Erythroblast (primary cell): ENCODE data around the gene LARP1.
"Not testable (repeated sequence)": the region's sequence is repeated elsewhere in the genome, so short reads cannot be mapped to it uniquely, and the experiment has no call there.

ENCODE experiments used
- DNase-seq, 2 experiments: peaks; one replicate each; lab custom pipeline; 2025; lab: John Stamatoyannopoulos, UW
- GATA1 ChIP-seq: IDR thresholded peaks from 2 replicates; pipeline ENCODE4 v1.6.1; 2011; ENCODE audit warnings: low read depth, mild to moderate bottlenecking, control low read depth, low read length, moderate library complexity
- POLR2A ChIP-seq: IDR thresholded peaks from 2 replicates; pipeline ENCODE4 v1.6.1; 2011; ENCODE audit warnings: mild to moderate bottlenecking, low read length

The LARP1 gene

DNA sequence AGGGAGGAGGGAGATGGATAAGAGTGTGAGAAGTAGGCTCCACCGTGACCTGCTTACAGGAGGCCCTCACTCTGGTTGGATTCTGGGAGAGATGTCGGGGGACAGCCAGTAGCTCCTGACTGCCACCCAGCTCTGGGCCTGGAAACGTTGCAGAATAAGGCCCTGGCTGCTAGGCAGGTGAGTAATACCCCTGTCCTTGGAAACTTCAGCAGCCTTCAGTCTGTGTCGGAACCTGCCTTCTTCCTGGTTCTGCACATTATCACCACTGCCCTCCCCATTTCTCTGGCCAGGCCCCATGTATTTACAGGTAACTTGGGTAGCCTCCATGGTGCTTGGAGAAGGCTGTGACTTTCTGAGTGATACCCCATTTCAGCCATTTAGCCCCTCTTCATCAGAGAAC is 68.4 kb downstream of the LARP1 start:
- TF ChIP-seq POLR2A, result no peak
- no peak for TF ChIP-seq GATA1
- DNase-seq, result no peak

DNA sequence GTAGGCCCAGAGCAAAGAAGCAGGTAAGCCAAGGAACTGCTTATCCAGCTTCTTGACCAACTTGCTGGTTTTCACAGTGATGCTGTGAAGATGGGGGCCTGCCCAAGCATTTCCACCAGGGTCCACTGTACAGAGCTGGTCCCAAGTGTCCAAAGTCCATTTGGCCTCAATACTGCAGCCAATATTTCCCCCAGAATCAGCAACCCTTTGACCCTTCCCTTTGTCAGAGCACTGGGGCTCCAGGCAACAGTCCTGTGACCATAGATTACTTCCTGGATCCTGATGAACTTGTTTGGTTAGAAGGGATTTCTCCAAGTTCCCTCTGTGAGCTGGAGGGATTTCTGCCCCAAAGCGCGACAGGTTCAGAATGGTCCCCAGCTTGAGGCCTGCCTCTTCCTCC is 68.9 kb downstream of the LARP1 start:
- TF ChIP-seq POLR2A, result no peak
- TF ChIP-seq GATA1, result no peak
- no peak for DNase-seq

DNA sequence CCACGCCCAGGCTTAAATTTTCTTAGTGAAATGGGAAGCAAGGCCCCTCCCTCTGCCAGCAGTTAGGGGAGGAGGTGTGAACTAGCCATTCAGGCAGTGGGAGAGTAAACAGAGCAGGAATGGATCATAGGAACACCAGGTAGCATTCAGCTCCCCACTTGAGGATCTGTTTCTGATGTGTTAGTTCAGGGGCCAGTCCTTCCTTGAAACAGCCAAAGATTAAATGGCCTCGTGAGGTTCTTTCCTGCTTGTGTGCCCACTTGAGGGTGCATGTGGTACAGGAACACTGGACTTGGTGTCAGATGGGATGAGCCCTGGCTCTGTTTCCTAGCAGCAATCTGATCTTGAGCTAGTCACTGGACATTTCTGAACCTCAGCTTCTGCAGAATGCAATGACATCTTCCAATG is 74.0 kb downstream of the LARP1 start:
- TF ChIP-seq POLR2A, result no peak
- TF ChIP-seq GATA1, result no peak
- DNase-seq, result no peak

DNA sequence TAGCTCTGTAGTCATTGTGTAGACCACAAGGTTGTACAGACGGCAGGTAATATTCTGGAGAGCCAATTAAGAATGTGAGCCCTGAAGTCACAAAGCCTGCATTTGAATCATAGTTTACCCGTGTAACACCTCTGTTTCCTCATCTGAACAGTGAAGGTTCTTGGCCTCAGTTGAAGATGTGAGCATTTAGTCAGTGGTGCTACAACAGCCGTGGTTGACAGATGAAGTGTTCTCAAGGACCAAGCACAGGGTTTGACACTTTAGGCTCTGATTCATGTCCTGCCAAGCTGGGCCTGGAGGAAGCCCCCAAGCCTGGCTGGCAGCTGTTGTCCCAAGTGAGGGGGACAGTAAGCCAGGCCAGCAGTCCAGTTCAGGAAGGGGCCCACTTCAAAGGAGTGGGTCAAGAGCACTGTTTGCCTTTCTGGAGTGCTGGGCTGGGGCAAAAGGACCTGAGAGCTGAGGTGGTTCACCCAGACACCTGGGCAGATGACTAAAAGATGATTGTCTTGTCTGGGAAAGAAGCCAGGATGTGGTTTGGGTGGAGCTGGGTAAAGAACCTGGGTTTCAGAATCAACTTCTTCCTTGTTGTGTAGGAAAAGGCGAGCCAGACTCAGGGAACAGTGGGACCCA is 74.5 kb downstream of the LARP1 start:
- no peak for TF ChIP-seq GATA1
- TF ChIP-seq POLR2A, result no peak
- no peak for DNase-seq

DNA sequence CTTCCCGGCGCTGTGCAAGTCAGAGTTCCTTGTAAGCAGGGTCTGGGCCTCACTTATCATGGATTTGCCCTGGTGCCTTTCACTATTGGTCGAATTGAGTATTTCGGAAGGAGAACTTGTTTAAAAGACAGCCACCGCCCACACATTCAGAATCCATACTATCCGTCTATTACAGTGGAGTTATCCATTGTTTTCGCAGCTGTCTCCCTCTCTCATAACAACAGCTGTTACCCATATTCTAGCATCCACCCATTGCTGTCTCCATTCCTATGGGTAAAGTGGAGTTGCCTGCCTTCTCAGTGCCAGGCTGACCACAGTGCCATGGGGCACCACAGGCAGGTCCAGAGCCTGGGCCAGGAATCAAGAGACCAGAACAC is 75.0 kb downstream of the LARP1 start:
- DNase-seq, result no peak
- TF ChIP-seq POLR2A (no peak), GATA1 (no peak)

DNA sequence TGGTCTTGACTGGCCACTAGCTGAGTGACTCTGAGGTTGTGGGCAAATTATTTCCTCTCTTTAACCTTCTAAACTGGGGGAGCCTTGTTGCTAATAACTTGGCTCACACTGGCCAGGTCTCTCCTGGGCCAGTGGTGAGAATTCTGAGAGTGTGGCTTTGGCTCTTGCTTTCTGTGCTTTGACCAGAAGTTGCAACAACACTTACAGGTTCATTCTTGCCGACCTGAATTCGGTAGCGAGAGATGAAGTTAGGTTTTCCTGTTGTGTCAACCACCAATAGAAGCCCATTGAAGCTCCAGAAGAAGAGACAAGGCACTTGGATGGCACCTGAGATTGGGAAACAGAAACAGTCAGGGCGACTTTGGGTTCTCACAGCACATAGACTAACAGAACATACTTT is 75.4 kb downstream of the LARP1 start:
- TF ChIP-seq POLR2A (no peak), GATA1 (no peak)

DNA sequence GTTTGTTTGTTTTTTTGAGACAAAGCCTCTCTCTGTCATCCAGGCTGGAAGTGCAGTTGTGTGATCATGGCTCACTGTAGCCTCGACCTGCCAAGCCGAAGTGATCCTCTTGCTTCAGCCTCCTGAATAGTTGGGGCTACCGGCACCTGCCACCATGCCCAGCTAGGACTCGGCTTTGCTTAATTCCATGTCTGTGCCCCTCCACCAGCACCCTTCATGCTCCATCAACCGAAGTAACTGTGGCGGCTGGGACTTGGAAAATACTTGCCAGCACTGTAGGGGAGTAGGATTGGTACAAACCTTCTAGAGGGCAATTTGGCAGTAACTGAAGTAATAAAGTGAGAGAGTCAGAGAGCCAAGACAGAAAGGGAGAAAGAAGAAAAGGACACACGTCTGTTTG is 76.3 kb downstream of the LARP1 start:
- no peak for DNase-seq
- TF ChIP-seq GATA1, result no peak
- no peak for TF ChIP-seq POLR2A

More for the DNA sequence above, 75.4 kb downstream of the LARP1 start:
- DNase-seq, result no peak

DNA sequence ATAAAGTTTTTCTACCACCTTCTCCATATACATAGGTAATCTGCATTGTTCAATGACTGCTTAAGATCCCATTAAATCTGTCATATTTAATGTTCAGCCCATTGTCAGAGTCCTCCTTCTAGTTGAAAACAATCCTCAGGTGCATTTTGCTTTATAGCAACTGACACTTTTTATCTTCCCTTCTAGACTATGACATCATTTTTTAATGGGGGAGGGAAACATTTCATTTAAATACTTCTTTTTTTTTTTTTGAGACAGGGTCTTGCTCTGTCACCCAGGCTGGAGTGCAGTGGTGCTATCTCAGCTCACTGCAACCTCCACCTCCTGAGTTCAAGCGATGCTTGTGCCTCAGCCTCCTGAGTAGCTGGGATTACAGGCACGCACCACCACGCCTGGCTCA is 77.6 kb downstream of the LARP1 start:
- DNase-seq, result peak in 1 of 2 experiments; percentile 22

DNA sequence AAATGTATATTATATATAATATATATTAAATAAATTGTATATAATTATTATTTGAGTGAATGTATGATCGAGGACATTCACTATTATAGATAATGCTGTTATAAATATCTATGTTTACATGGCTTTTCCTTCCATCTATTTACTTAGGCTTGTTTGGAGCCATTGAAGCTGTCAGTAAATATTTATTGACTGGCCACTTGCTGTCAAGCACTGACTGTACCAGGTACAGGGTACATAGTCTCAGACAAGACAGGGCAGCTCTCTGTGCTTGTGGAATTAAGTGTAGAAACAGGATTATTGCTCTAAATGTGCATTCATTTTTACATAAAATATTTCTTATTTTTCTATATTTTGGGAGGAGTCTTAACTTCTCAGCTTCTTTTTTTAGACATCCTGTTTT is 78.9 kb downstream of the LARP1 start:
- TF ChIP-seq GATA1 (no peak), POLR2A (no peak)
- DNase-seq, result peak; percentile 30 to 53

DNA sequence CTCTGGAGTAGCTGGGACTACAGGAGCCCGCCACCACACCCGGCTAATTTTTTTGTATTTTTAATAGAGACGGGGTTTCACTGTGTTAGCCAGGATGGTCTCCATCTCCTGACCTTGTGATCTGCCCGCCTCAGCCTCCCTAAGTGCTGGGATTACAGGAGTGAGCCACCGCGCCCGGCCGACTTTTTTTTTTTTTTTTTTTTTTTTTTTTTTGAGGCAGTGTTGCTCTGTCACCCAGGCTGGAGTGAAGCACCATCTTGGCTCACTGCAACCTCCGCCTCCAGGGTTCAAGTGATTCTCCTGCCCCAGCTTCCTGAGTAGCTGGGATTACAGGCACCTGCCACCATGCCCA is 80.5 kb downstream of the LARP1 start:
- DNase-seq, result not testable (repeated sequence)

DNA sequence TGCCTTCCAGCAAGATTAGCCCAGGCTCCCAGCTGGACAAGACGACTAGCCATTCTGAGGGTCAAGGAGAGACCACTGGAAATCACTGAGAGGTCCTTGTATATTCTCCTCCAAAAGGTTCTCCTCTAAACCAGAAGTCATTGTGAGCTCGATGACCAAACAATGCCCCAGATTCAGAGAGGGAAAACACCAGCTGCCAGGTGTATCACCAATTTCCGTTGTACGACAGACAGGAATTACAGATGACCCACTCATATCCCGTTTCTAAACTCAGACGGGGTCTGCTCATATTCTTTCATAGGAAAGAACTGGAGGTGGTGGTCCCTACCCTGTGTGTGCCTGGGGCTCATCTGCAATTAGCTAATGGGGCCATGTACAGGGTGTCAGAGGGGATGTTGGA is 81.0 kb downstream of the LARP1 start:
- no peak for TF ChIP-seq POLR2A
- no peak for TF ChIP-seq GATA1

DNA sequence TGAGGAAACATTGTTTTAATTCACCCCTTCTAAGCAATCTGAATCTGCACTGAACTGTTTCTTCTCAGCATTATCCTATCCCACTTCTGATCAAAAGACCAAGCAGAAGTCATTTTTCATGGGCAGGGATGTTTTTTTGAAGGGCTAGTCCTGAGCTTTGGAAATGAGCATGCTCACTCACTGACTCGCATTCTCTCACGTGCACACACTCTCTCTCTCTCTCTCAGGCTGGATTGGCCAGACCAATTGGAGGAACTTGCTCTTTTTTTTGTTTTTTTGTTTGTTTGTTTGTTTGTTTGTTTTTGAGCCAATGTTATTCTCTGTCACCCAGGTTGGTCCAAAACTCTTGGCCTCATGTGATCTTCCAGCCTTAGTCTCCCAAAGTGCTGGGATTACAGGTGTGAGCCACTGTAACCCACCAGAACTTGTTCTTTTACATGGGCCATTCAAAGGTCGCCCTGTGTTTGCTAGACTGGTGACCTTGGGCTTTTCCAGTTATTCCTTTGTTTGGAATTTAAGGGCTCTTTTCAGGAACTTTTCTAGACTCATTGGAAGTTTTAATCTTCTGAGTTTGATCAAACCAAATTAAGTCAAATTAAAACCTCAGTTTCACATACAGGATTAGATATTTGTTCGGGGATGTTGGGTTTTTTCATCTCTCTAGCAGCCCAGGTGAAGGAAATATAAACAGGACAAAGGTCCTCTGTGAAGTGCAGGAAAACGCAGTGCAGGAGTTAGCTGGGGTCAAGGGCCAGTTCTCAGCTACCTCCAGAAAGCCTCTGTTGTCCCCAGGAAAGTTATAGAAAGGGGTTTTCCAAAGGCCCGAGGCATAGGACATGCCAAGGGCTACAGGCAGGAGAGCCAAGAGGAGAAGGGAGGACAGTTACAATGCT is 82.1 kb downstream of the LARP1 start:
- TF ChIP-seq POLR2A (no peak), GATA1 (no peak)
- no peak for DNase-seq

More for the DNA sequence above, 81.0 kb downstream of the LARP1 start:
- no peak for DNase-seq

DNA sequence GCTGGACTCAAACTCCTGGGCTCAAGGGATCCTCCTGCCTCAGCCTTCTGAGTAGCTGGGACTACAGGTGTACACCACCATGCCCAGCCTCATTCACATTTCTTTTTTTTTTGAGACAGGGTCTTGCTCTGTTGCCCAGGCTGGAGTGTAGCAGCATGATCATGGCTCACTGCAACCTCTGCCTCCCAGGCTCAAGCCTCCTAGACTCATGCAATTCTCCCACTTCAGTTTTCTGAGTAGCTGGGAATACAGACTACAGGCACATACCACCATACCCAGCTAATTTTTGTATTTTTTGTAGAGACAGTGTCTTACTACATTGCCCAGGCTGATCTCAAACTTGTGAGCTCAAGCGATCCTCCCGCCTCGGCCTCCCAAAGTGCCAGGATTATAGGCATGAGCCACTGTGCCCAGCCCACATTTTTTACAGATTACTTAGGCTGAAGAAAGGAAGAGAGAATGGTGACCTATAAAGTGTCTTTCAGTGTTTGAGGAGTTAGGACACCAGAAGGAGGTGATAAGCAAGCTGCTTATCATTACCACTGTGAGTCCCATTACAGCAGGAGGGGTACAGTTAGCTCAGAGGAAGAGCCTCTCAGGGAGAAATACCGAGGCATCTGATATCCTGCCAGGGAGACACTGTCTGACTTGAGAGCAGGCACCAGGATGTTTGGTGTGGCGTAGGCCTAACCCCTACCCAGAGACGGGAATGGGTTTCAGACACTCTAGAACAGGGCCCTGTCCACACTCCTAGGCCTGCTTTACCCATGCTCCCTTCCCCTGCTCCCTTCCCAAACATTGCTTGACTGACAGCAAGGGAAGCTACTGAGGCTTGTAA is 85.5 kb downstream of the LARP1 start:
- DNase-seq, result peak; percentile 91 to 97
- TF ChIP-seq GATA1 (peak; percentile 54), POLR2A (peak; percentile 57)

DNA sequence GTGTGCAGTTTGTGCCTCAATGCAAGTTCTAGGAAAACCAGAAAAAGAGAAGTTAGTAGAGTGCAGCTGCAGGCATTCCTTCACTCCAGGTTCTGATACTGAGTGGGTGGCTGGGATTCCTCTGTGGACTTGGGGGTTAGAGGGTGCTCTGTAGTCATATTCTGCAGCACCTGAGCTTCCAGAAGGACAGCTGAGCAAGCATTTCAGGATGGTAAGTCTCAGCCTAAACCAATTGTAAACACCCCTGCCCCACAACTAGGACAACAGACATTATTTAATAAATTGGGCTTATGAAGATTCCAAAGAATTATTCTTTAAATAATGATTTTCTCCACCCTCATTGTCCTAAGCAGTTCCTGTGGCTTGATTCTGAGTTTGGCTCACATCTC is 86.1 kb downstream of the LARP1 start:
- no peak for TF ChIP-seq POLR2A
- TF ChIP-seq GATA1, result no peak
- DNase-seq, result no peak
